Thymus (tissue), 11 donors: ENCODE results near the gene RPL22. TPM values are rescaled to one million over a fixed set of nuclear protein-coding genes. Genes with fewer than 3 reads are reported as not detected.

Experiments used
- DNase-seq, 9 donors: peaks; one replicate each; pipeline ENCODE4 v3.0.0-alpha.2; 2013; ENCODE audit warnings: low spot score in 9 of 9, low read depth in 6 of 9, missing footprints in 1 of 9
- H3K27ac ChIP-seq, 2 donors: one replicate each; pipeline ENCODE4 v1.5.1; 2013; ENCODE audit warnings: control low read depth in 1 of 2, low read depth in 1 of 2, low read length in 1 of 2, mild to moderate bottlenecking in 1 of 2, moderate library complexity in 1 of 2
- H3K27me3 ChIP-seq, 2 donors: one replicate each; pipeline ENCODE4 v1.5.1; 2013; ENCODE audit warnings: low read length in 1 of 2; ENCODE audit not compliant: control insufficient read depth in 2 of 2, insufficient read depth in 1 of 2
- H3K36me3 ChIP-seq, 2 donors: one replicate each; pipeline ENCODE4 v1.5.1; 2013; ENCODE audit warnings: low read length in 1 of 2, mild to moderate bottlenecking in 1 of 2, moderate library complexity in 1 of 2; ENCODE audit not compliant: control insufficient read depth in 2 of 2, insufficient read depth in 2 of 2
- H3K4me1 ChIP-seq, 2 donors: one replicate each; pipeline ENCODE4 v1.5.1; 2013; ENCODE audit warnings: low read length in 2 of 2; ENCODE audit not compliant: control insufficient read depth in 2 of 2, insufficient read depth in 2 of 2
- H3K4me3 ChIP-seq, 2 donors: one replicate each; pipeline ENCODE4 v1.5.1; 2013; ENCODE audit warnings: low read length in 2 of 2, control low read depth in 1 of 2, mild to moderate bottlenecking in 1 of 2
- H3K9me3 ChIP-seq, 2 donors: one replicate each; pipeline ENCODE4 v1.5.1; 2013; ENCODE audit warnings: low read length in 1 of 2, mild to moderate bottlenecking in 1 of 2; ENCODE audit not compliant: control insufficient read depth in 2 of 2, insufficient read depth in 1 of 2
- WGBS: extraction: QIAGEN DNeasy Blood & Tissue Kit; methylation state at CpG from one replicate; pipeline ENCODE4 v1.1.7; 2013; 5-methylcytosine and 5-hydroxymethylcytosine counted together
- polyA plus RNA-seq: library from polyadenylated mRNA; stranded (reverse); fragments of 200-250 nt; gene quantifications from one replicate; pipeline ENCODE4 v1.2.3, GENCODE V29; 2013
- total RNA-seq: library from RNA; stranded (reverse); fragments of 120-200 nt; gene quantifications from one replicate; pipeline ENCODE4 v1.2.4, GENCODE V29; 2013
- donor health status: healthy.

RPL22 gene
- total and polyA plus RNA-seq, 2 donors, result 428 to 1,043 TPM

DNA sequence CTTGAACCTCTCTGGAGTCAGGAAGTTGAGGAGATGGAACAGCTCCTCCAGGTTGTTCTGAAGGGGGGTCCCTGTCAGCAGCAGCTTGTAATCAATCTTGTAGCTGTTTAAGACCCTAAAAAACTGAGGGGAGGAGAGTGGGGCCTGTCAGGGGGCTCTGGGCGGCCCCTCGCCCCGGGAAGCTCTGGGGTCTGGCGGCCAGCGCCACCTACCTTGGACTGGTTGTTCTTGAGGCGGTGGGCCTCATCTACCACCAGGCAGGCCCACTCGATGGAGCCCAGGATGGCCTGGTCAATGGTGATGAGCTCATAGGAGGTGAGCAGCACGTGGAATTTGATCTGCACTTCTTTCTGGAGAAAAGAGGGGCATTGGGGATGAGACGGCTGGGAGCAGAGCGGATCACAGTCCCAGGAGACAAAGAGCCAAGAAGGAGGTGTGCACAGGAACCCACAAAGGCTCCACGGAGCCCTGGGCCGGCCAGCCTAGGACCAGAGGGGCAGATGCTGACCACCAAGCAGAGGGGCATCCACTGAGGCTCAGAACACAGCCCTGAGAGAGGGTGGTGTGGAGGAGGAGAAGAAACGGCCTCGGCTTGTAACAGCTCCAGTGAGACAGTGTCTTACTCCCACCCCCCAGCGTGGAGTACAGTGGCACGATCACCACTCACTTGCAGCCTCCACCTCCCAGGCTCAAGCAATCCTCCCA lies 62.7 kb downstream of the RPL22 start:
- no peaks in the 10 kb centered on the region for H3K4me1 ChIP-seq
- DNase-seq, result no peak
- H3K27me3 ChIP-seq, result no peaks in the 10 kb centered on the region
- no peak overlapping the region for H3K4me3 ChIP-seq
- H3K27ac ChIP-seq, result no peak overlapping the region
- no peaks in the 10 kb centered on the region for H3K36me3 ChIP-seq
- H3K9me3 ChIP-seq, result peaks cover 0 to 13% of the 10 kb centered on the region in 2 donors
- 91% methylated on average over 16 of the region's 16 CpGs for WGBS

Other genes with a start within 250 kb of the RPL22 start
- 2.5 TPM for gene NPHP4, start 207.2 kb downstream of the RPL22 start, total RNA-seq
- gene NPHP4, start 207.2 kb downstream of the RPL22 start, polyA plus RNA-seq, result 4.2 TPM
- 19.0 TPM for gene KCNAB2, start 153.7 kb downstream of the RPL22 start, total RNA-seq
- gene KCNAB2, start 153.7 kb downstream of the RPL22 start, polyA plus RNA-seq, result 40.1 TPM
- 0.28 TPM for gene CHD5, start 19.3 kb downstream of the RPL22 start, total RNA-seq
- gene CHD5, start 19.3 kb downstream of the RPL22 start, polyA plus RNA-seq, result 0.98 TPM
- gene RNF207, start 6.5 kb upstream of the RPL22 start, total RNA-seq, result 3.0 TPM
- gene RNF207, start 6.5 kb upstream of the RPL22 start, polyA plus RNA-seq, result 18.8 TPM
- gene ICMT, start 36.4 kb upstream of the RPL22 start, total RNA-seq, result 29.6 TPM
- gene ICMT, start 36.4 kb upstream of the RPL22 start, polyA plus RNA-seq, result 21.3 TPM
- gene HES3, start 44.6 kb upstream of the RPL22 start, total RNA-seq, result 0.99 TPM
- not detected for gene HES3, start 44.6 kb upstream of the RPL22 start, polyA plus RNA-seq
- 1.7 TPM for gene GPR153, start 61.5 kb upstream of the RPL22 start, total RNA-seq
- 5.6 TPM for gene GPR153, start 61.5 kb upstream of the RPL22 start, polyA plus RNA-seq
- 22.2 TPM for gene ACOT7, start 194.2 kb upstream of the RPL22 start, total RNA-seq
- 14.2 TPM for gene ACOT7, start 194.2 kb upstream of the RPL22 start, polyA plus RNA-seq
- gene HES2, start 220.3 kb upstream of the RPL22 start, total RNA-seq, result 0.24 TPM
- 2.2 TPM for gene HES2, start 220.3 kb upstream of the RPL22 start, polyA plus RNA-seq
- gene ESPN, start 225.2 kb upstream of the RPL22 start, total RNA-seq, result 1.0 TPM
- 11.8 TPM for gene ESPN, start 225.2 kb upstream of the RPL22 start, polyA plus RNA-seq